OCI-LY3 (cell line): ENCODE data around the gene CALD1.

Source experiments
- H2AFZ ChIP-seq: fragments of 200-600, 300-600 bp; shearing (Covaris generic); 2 replicates; pipeline ENCODE4 v1.6.0; 2014; ENCODE audit warnings: antibody characterized with exemption, low read depth, low read length
- H3K27ac ChIP-seq: fragments of 200-600, 300-600 bp; sonication (generic); 2 replicates; pipeline ENCODE4 v1.5.1; 2014; ENCODE audit warnings: mild to moderate bottlenecking, low read length, moderate library complexity, mixed read lengths
- H3K27me3 ChIP-seq: fragments of 200-600, 300-600 bp; sonication (generic); 2 replicates; pipeline ENCODE4 v1.6.1; 2014; ENCODE audit warnings: low read depth, low read length, mixed read lengths
- H3K36me3 ChIP-seq: fragments of 200-600, 300-600 bp; sonication (generic); replicated peaks from 2 replicates; pipeline ENCODE3; 2014; ENCODE audit warnings: low read depth, low read length, mixed read lengths
- H3K4me1 ChIP-seq: fragments of 300-600, 200-600 bp; sonication (generic); 2 replicates; pipeline ENCODE4 v1.6.1; 2014; ENCODE audit warnings: low read length, mixed read lengths
- H3K4me2 ChIP-seq: fragments of 200-600, 300-600 bp; sonication (generic); 2 replicates; pipeline ENCODE4 v1.6.1; 2014; ENCODE audit warnings: low read length, mixed read lengths
- H3K4me3 ChIP-seq: fragments of 300-600, 200-600 bp; sonication (generic); 2 replicates; pipeline ENCODE4 v1.5.1; 2014; ENCODE audit warnings: antibody characterized with exemption, mild to moderate bottlenecking, low read length, moderate library complexity
- H3K79me2 ChIP-seq: fragments of 300-600, 200-600 bp; shearing (Covaris generic); 2 replicates; pipeline ENCODE4 v1.6.1; 2014; ENCODE audit warnings: mild to moderate bottlenecking, low read length, mixed read lengths
- H3K9ac ChIP-seq: fragments of 300-600, 200-600 bp; shearing (Covaris generic); 2 replicates; pipeline ENCODE4 v1.6.0; 2014; ENCODE audit warnings: mild to moderate bottlenecking, low read length, moderate library complexity
- H3K9me3 ChIP-seq: fragments of 200-600, 300-600 bp; shearing (Covaris generic); 2 replicates; pipeline ENCODE4 v1.6.1; 2014; ENCODE audit warnings: low read length, mixed read lengths; ENCODE audit not compliant: insufficient read depth
- H4K20me1 ChIP-seq: fragments of 200-600, 300-600 bp; sonication (generic); 2 replicates; pipeline ENCODE4 v1.6.1; 2016; ENCODE audit warnings: low read length, mixed read lengths; ENCODE audit not compliant: insufficient read depth
- CTCF ChIP-seq: fragments of 200-600, 300-600 bp; sonication (generic); IDR thresholded peaks from 2 replicates; pipeline ENCODE4 v1.5.1; 2014; ENCODE audit warnings: antibody characterized with exemption, low read length, low read depth
- EZH2phosphoT487 ChIP-seq: fragments of 200-600 bp; shearing (Covaris generic); IDR thresholded peaks from 2 replicates; pipeline ENCODE4 v1.6.1; 2018; ENCODE audit warnings: antibody characterized with exemption, mixed run types, low read depth

The CALD1 gene

GRCh38 chr7:134809616-134810015, 30.2 kb downstream of the CALD1 start:
- no peaks in the 10 kb centered on the region for H4K20me1 ChIP-seq
- peaks cover 12% of the 10 kb centered on the region; the same call in 1 of the 2 replicates for H3K27me3 ChIP-seq
- no peak overlapping the region for H2AFZ ChIP-seq
- H3K4me3 ChIP-seq, result no peak overlapping the region
- TF ChIP-seq EZH2phosphoT487 (no peak), CTCF (no peak)
- H3K36me3 ChIP-seq, result no peaks in the 10 kb centered on the region
- no peak overlapping the region for H3K27ac ChIP-seq
- no peaks in the 10 kb centered on the region for H3K4me1 ChIP-seq
- H3K9me3 ChIP-seq, result no peaks in the 10 kb centered on the region
- no peak overlapping the region for H3K9ac ChIP-seq
- H3K79me2 ChIP-seq, result no peaks in the 10 kb centered on the region
- no peak overlapping the region for H3K4me2 ChIP-seq

- no peaks in the 10 kb centered on the region for H3K4me1 ChIP-seq
- no peaks in the 10 kb centered on the region for H3K36me3 ChIP-seq
- H2AFZ ChIP-seq, result no peak overlapping the region
- H3K27ac ChIP-seq, result no peak overlapping the region
- no peak for TF ChIP-seq CTCF
- TF ChIP-seq EZH2phosphoT487, result no peak
- H3K79me2 ChIP-seq, result no peaks in the 10 kb centered on the region
- H3K9me3 ChIP-seq, result no peaks in the 10 kb centered on the region
- no peak overlapping the region for H3K4me2 ChIP-seq
- H3K27me3 ChIP-seq, result peaks cover 17% of the 10 kb centered on the region; the same call in 1 of the 2 replicates
- no peaks in the 10 kb centered on the region for H4K20me1 ChIP-seq
- no peak overlapping the region for H3K4me3 ChIP-seq
- no peak overlapping the region for H3K9ac ChIP-seq
Measured at GRCh38 chr7:134811765-134812164, 32.3 kb downstream of the CALD1 start.

- no peaks in the 10 kb centered on the region for H3K36me3 ChIP-seq
- no peak overlapping the region for H3K4me2 ChIP-seq
- peaks cover 17% of the 10 kb centered on the region; the same call in 1 of the 2 replicates for H3K27me3 ChIP-seq
- H2AFZ ChIP-seq, result no peak overlapping the region
- H3K4me3 ChIP-seq, result no peak overlapping the region
- no peak overlapping the region for H3K9ac ChIP-seq
- no peak overlapping the region for H3K27ac ChIP-seq
- H4K20me1 ChIP-seq, result no peaks in the 10 kb centered on the region
- H3K79me2 ChIP-seq, result no peaks in the 10 kb centered on the region
- no peaks in the 10 kb centered on the region for H3K9me3 ChIP-seq
- TF ChIP-seq EZH2phosphoT487, result no peak
- TF ChIP-seq CTCF, result no peak
- no peaks in the 10 kb centered on the region for H3K4me1 ChIP-seq
Measured at GRCh38 chr7:134813663-134814396, 34.4 kb downstream of the CALD1 start.

GRCh38 chr7:134814730-134815364, 35.4 kb downstream of the CALD1 start:
- H3K4me1 ChIP-seq, result no peaks in the 10 kb centered on the region
- H3K79me2 ChIP-seq, result no peaks in the 10 kb centered on the region
- H3K4me2 ChIP-seq, result no peak overlapping the region
- no peak overlapping the region for H3K9ac ChIP-seq
- H3K27ac ChIP-seq, result no peak overlapping the region
- H4K20me1 ChIP-seq, result no peaks in the 10 kb centered on the region
- no peak overlapping the region for H2AFZ ChIP-seq
- TF ChIP-seq CTCF, result no peak
- no peak for TF ChIP-seq EZH2phosphoT487
- no peaks in the 10 kb centered on the region for H3K36me3 ChIP-seq
- no peak overlapping the region for H3K4me3 ChIP-seq
- H3K27me3 ChIP-seq, result peaks cover 13% of the 10 kb centered on the region; the same call in 1 of the 2 replicates
- no peaks in the 10 kb centered on the region for H3K9me3 ChIP-seq
